ENCODE measurements around the gene ASB16.

Gene ASB16

GRCh38 chr17:44218344-44219107 lies 48.0 kb downstream of the ASB16 start:
- H3K27ac ChIP-seq = peak overlapping the region; percentile 96 to 100 (median 99)
- H3K4me3 ChIP-seq = peak overlapping the region; percentile 76 to 94 (median 87)

- H3K27ac ChIP-seq = peak overlapping the region; percentile 96 to 100 (median 99)
These were observed 48.7 kb downstream of the ASB16 start for GRCh38 chr17:44219108-44219615.

GRCh38 chr17:44219616-44220212 lies 49.2 kb downstream of the ASB16 start, which contains the start of gene UBTF:
TSS of gene UBTF (minus strand) at chr17:44219675. CDS start at chr17:44218229, 1,446 bp downstream.
- H3K27ac ChIP-seq = peak within 1 kb of the TSS; percentile 96 to 100 (median 99)

More at GRCh38 chr17:44219108-44219615, 48.7 kb downstream of the ASB16 start:
- peak overlapping the region; percentile 76 to 94 (median 87) for H3K4me3 ChIP-seq

GRCh38 chr17:44220213-44221083 lies 49.9 kb downstream of the ASB16 start:
- Histone ChIP-seq H3K27ac (peak overlapping the region; percentile 96 to 100 (median 99)), H3K4me3 (peak overlapping the region; percentile 76 to 94 (median 87))

More at GRCh38 chr17:44219616-44220212, 49.2 kb downstream of the ASB16 start, which contains the start of gene UBTF:
- H3K4me3 ChIP-seq = peak within 1 kb of the TSS; percentile 76 to 94 (median 87)

GRCh38 chr17:44221084-44221861 lies 50.8 kb downstream of the ASB16 start:
- Histone ChIP-seq H3K27ac (peak overlapping the region; percentile 96 to 100 (median 99)), H3K4me3 (peak overlapping the region; percentile 76 to 94 (median 87))

- H3K4me3 ChIP-seq = peak overlapping the region; percentile 76 to 94 (median 87)
- peak overlapping the region in 20 of 21 experiments; percentile 96 to 100 (median 99) for H3K27ac ChIP-seq
These were observed 51.3 kb downstream of the ASB16 start for GRCh38 chr17:44221862-44222111.

- Histone ChIP-seq H3K4me3 (peak overlapping the region; percentile 76 to 94 (median 87)), H3K27ac (peak overlapping the region in 20 of 21 experiments; percentile 96 to 100 (median 99))
These were observed 51.8 kb downstream of the ASB16 start for GRCh38 chr17:44222112-44222869.

- H3K4me3 ChIP-seq = no peak overlapping the region
- H3K27ac ChIP-seq = peak overlapping the region in 7 of 21 experiments; percentile 9 to 100 (median 98)
These were observed 53.1 kb downstream of the ASB16 start for GRCh38 chr17:44223541-44224071.
